Ectodermal cell (in vitro differentiated cells): ENCODE results near the gene CNOT11.

Experiments used
- H3K27ac ChIP-seq: 2 replicates; pipeline ENCODE4 v1.7.0; 2013; ENCODE audit warnings: mild to moderate bottlenecking, low read depth, low read length; ENCODE audit not compliant: insufficient read depth, poor library complexity, severe bottlenecking
- H3K27me3 ChIP-seq: 2 replicates; pipeline ENCODE4 v1.7.0; 2013; ENCODE audit warnings: mild to moderate bottlenecking, low read length; ENCODE audit not compliant: insufficient read depth, control insufficient read depth, poor library complexity, severe bottlenecking
- H3K36me3 ChIP-seq: one replicate; pipeline ENCODE4 v1.7.0; 2013; ENCODE audit warnings: low read length; ENCODE audit not compliant: control insufficient read depth, insufficient read depth
- H3K4me1 ChIP-seq: one replicate; pipeline ENCODE4 v1.7.0; 2013; ENCODE audit warnings: low read length; ENCODE audit not compliant: control insufficient read depth, insufficient read depth
- H3K4me3 ChIP-seq: 2 replicates; pipeline ENCODE4 v1.7.0; 2013; ENCODE audit warnings: low read depth, low read length, control low read depth; ENCODE audit not compliant: insufficient read depth
- H3K9me3 ChIP-seq: 2 replicates; pipeline ENCODE4 v1.7.0; 2013; ENCODE audit warnings: mild to moderate bottlenecking, low read length, moderate library complexity; ENCODE audit not compliant: control insufficient read depth
- WGBS, 2 experiments: methylation state at CpG; one replicate each; pipeline ENCODE4 v1.1.7; 2013; ENCODE audit warnings: missing lambda C conversion rate in 2 of 2; 5-methylcytosine and 5-hydroxymethylcytosine counted together

Gene CNOT11

GRCh38 chr2:101258804-101259203, 6.1 kb downstream of the CNOT11 start:
- 92% methylated on average over 8 of the region's 8 CpGs for WGBS, 2 experiments
- H3K9me3 ChIP-seq, result no peaks in the 10 kb centered on the region
- H3K27me3 ChIP-seq, result no peaks in the 10 kb centered on the region
- H3K36me3 ChIP-seq, result peaks cover 8% of the 10 kb centered on the region
- H3K27ac ChIP-seq, result no peak overlapping the region
- H3K4me1 ChIP-seq, result peaks cover 7% of the 10 kb centered on the region
- H3K4me3 ChIP-seq, result no peak overlapping the region

GRCh38 chr2:101262142-101262541, 9.5 kb downstream of the CNOT11 start:
- Histone ChIP-seq H3K4me1 (no peaks in the 10 kb centered on the region), H3K27ac (no peak overlapping the region), H3K4me3 (no peak overlapping the region), H3K36me3 (peaks cover 15% of the 10 kb centered on the region), H3K9me3 (no peaks in the 10 kb centered on the region), H3K27me3 (no peaks in the 10 kb centered on the region)
- WGBS, 2 experiments, result 93 to 99% methylated on average over 3 to 4 of the region's 4 CpGs

GRCh38 chr2:101263377-101263800, 10.7 kb downstream of the CNOT11 start:
- H3K9me3 ChIP-seq, result no peaks in the 10 kb centered on the region
- H3K4me1 ChIP-seq, result no peaks in the 10 kb centered on the region
- 86 to 88% methylated on average over 1 of the region's 1 CpG for WGBS, 2 experiments
- no peak overlapping the region for H3K4me3 ChIP-seq
- no peaks in the 10 kb centered on the region for H3K27me3 ChIP-seq
- no peak overlapping the region for H3K27ac ChIP-seq
- peaks cover 18% of the 10 kb centered on the region for H3K36me3 ChIP-seq

- no peak overlapping the region for H3K27ac ChIP-seq
- peaks cover 10% of the 10 kb centered on the region for H3K36me3 ChIP-seq
- H3K9me3 ChIP-seq, result no peaks in the 10 kb centered on the region
- no peaks in the 10 kb centered on the region for H3K4me1 ChIP-seq
- whole genome bisulfite sequencing, 2 experiments, result 94 to 95% methylated on average over 13 of the region's 13 CpGs
- H3K4me3 ChIP-seq, result no peak overlapping the region
- no peaks in the 10 kb centered on the region for H3K27me3 ChIP-seq
These were observed 11.8 kb downstream of the CNOT11 start for GRCh38 chr2:101264360-101264939.

GRCh38 chr2:101265893-101266499, 13.3 kb downstream of the CNOT11 start:
- WGBS, 2 experiments, result 85% methylated on average over 11 of the region's 11 CpGs
- Histone ChIP-seq H3K4me1 (no peaks in the 10 kb centered on the region), H3K27ac (no peak overlapping the region), H3K36me3 (peaks cover 16% of the 10 kb centered on the region), H3K9me3 (no peaks in the 10 kb centered on the region), H3K27me3 (no peaks in the 10 kb centered on the region), H3K4me3 (no peak overlapping the region)

GRCh38 chr2:101267671-101268656, 15.3 kb downstream of the CNOT11 start:
- Histone ChIP-seq H3K27me3 (no peaks in the 10 kb centered on the region), H3K4me1 (no peaks in the 10 kb centered on the region), H3K4me3 (no peak overlapping the region), H3K27ac (no peak overlapping the region), H3K36me3 (peaks cover 16% of the 10 kb centered on the region), H3K9me3 (no peaks in the 10 kb centered on the region)
- WGBS, 2 experiments, result 93 to 94% methylated on average over 15 of the region's 15 CpGs

GRCh38 chr2:101270700-101271259, 18.1 kb downstream of the CNOT11 start:
- 95% methylated on average over 7 to 8 of the region's 8 CpGs for WGBS, 2 experiments
- Histone ChIP-seq H3K4me1 (no peaks in the 10 kb centered on the region), H3K36me3 (peaks cover 14% of the 10 kb centered on the region), H3K27me3 (no peaks in the 10 kb centered on the region), H3K9me3 (no peaks in the 10 kb centered on the region), H3K27ac (no peak overlapping the region), H3K4me3 (no peak overlapping the region)

GRCh38 chr2:101272045-101272784, 19.5 kb downstream of the CNOT11 start:
- H3K9me3 ChIP-seq, result no peaks in the 10 kb centered on the region
- no peak overlapping the region for H3K27ac ChIP-seq
- 86 to 97% methylated on average over 2 to 3 of the region's 3 CpGs for WGBS, 2 experiments
- H3K4me3 ChIP-seq, result no peak overlapping the region
- peaks cover 10% of the 10 kb centered on the region for H3K36me3 ChIP-seq
- H3K27me3 ChIP-seq, result no peaks in the 10 kb centered on the region
- H3K4me1 ChIP-seq, result no peaks in the 10 kb centered on the region

GRCh38 chr2:101273056-101273455, 20.4 kb downstream of the CNOT11 start:
- Histone ChIP-seq H3K27ac (no peak overlapping the region), H3K27me3 (no peaks in the 10 kb centered on the region), H3K4me1 (no peaks in the 10 kb centered on the region), H3K9me3 (no peaks in the 10 kb centered on the region), H3K36me3 (peaks cover 7% of the 10 kb centered on the region), H3K4me3 (no peak overlapping the region)
- 88 to 90% methylated on average over 8 of the region's 8 CpGs for WGBS, 2 experiments
